H1 (cell line): ENCODE measurements around the gene SPDYE2B. TPM values are rescaled to one million over a fixed set of nuclear protein-coding genes. Genes with fewer than 3 reads are reported as not detected.
"Not testable (repeated sequence)": the region's sequence is repeated elsewhere in the genome, so short reads cannot be mapped to it uniquely, and the experiment has no call there.

Experiments
- CTCF ChIA-PET: fragments of 300-600 bp; sonication (Branson Sonifier 250); formaldehyde crosslinking; loops from one replicate; lab custom pipeline; 2021; ENCODE audit not compliant: partially characterized antibody; lab: Charles Lee
- POLR2A ChIA-PET: fragments of 300-600 bp; sonication (Branson Sonifier 250); formaldehyde crosslinking; loops from one replicate; lab custom pipeline; 2021; ENCODE audit warnings: inconsistent platforms; ENCODE audit not compliant: partially characterized antibody; lab: Charles Lee
- DNase-seq, 2 experiments: peaks; one replicate each; pipeline versions ENCODE4 v3.0.0 to v3.0.0-alpha.2; 2010 to 2022; ENCODE audit warnings: low spot score in 2 of 2, low read depth in 1 of 2, mixed read lengths in 1 of 2
- FAIRE-seq: peaks from 2 replicates; lab custom pipeline; 2011; peaks lifted over from hg19 to GRCh38; lab: Jason Lieb, UNC
- H2AFZ ChIP-seq: 2 replicates; pipeline ENCODE4 v1.8.1; 2012; ENCODE audit warnings: low read length, inconsistent platforms
- H2AK5ac ChIP-seq: 2 replicates; pipeline ENCODE4 v1.6.1; 2013; ENCODE audit warnings: low read depth, low read length
- H2BK120ac ChIP-seq: replicated peaks from 2 replicates; pipeline ENCODE3; 2013; ENCODE audit warnings: low read depth, low read length, inconsistent platforms
- H2BK12ac ChIP-seq: 2 replicates; pipeline ENCODE4 v1.6.1; 2013; ENCODE audit warnings: low read depth, low read length
- H2BK15ac ChIP-seq: 2 replicates; pipeline ENCODE4 v1.6.1; 2013; ENCODE audit warnings: low read length
- H2BK20ac ChIP-seq: 2 replicates; pipeline ENCODE4 v1.6.1; 2013; ENCODE audit warnings: low read length
- H2BK5ac ChIP-seq: 2 replicates; pipeline ENCODE4 v1.6.1; 2013; ENCODE audit warnings: low read depth, low read length
- H3K14ac ChIP-seq: 2 replicates; pipeline ENCODE4 v1.6.1; 2013; ENCODE audit warnings: inconsistent platforms; ENCODE audit not compliant: insufficient read length
- H3K18ac ChIP-seq: 2 replicates; pipeline ENCODE4 v1.6.1; 2013; ENCODE audit warnings: low read length; ENCODE audit errors: extremely low read depth
- H3K23ac ChIP-seq: 2 replicates; pipeline ENCODE4 v1.6.1; 2013; ENCODE audit warnings: inconsistent platforms; ENCODE audit not compliant: insufficient read length
- H3K23me2 ChIP-seq: 2 replicates; pipeline ENCODE4 v1.6.1; 2013; ENCODE audit warnings: low read depth, low read length
- H3K27ac ChIP-seq: 2 replicates; pipeline ENCODE4 v1.6.1; 2011; ENCODE audit warnings: low read depth, low read length, inconsistent platforms
- H3K27me3 ChIP-seq, 4 experiments: replicated peaks in 1 of 4; 1 replicate in 1 of 4; 2 replicates in 3 of 4; pipeline versions ENCODE4 v1.6.1 to v1.8.1; 2011 to 2013; ENCODE audit warnings: low read length in 3 of 4, mild to moderate bottlenecking in 3 of 4, inconsistent platforms in 2 of 4, mixed read lengths in 2 of 4, moderate library complexity in 1 of 4; ENCODE audit not compliant: control insufficient read depth in 3 of 4, insufficient read depth in 3 of 4; ENCODE audit errors: extremely low read depth in 1 of 4
- H3K36me3 ChIP-seq, 4 experiments: 2 replicates each; pipeline versions ENCODE4 v1.6.1 to v1.8.1; 2011 to 2013; ENCODE audit warnings: mild to moderate bottlenecking in 4 of 4, low read length in 3 of 4, moderate library complexity in 2 of 4, control low read depth in 1 of 4, inconsistent platforms in 1 of 4; ENCODE audit not compliant: insufficient read depth in 4 of 4, control insufficient read depth in 2 of 4
- H3K4ac ChIP-seq: replicated peaks from 2 replicates; pipeline ENCODE3; 2013; ENCODE audit warnings: low read length, low read depth, mixed read lengths, inconsistent platforms; ENCODE audit not compliant: insufficient read length
- H3K4me1 ChIP-seq, 4 experiments: replicated peaks in 1 of 4; 1 replicate in 1 of 4; 2 replicates in 3 of 4; pipeline versions ENCODE4 v1.6.1 to v1.8.1; 2011 to 2013; ENCODE audit warnings: low read length in 3 of 4, inconsistent platforms in 2 of 4, mixed read lengths in 1 of 4; ENCODE audit not compliant: insufficient read depth in 4 of 4, control insufficient read depth in 3 of 4
- H3K4me2 ChIP-seq, 2 experiments: 2 replicates each; pipeline versions ENCODE4 v1.6.1 to v1.8.1; 2011 to 2013; ENCODE audit warnings: low read depth in 2 of 2, low read length in 2 of 2, control low read depth in 1 of 2, inconsistent platforms in 1 of 2, mild to moderate bottlenecking in 1 of 2; ENCODE audit not compliant: insufficient read depth in 1 of 2
- H3K4me3 ChIP-seq, 4 experiments: fragments of 200-600, 300-600 bp in 1 of 4; sonication (generic), shearing (Covaris generic), sonication (Bioruptor Twin) in 1 of 4; 2 replicates each; pipeline versions ENCODE4 v1.5.1 to v1.8.1; 2011 to 2016; ENCODE audit warnings: low read length in 4 of 4, low read depth in 3 of 4, control low read depth in 2 of 4, inconsistent platforms in 2 of 4, mild to moderate bottlenecking in 2 of 4, mixed read lengths in 1 of 4, moderate library complexity in 1 of 4; ENCODE audit not compliant: insufficient read depth in 2 of 4; ENCODE audit errors: extremely low read depth in 1 of 4
- H3K56ac ChIP-seq: replicated peaks from 2 replicates; pipeline ENCODE3; 2013; ENCODE audit warnings: low read depth, mild to moderate bottlenecking, mixed read lengths, low read length, inconsistent platforms; ENCODE audit not compliant: insufficient read length
- H3K79me1 ChIP-seq: 2 replicates; pipeline ENCODE4 v1.6.1; 2013; ENCODE audit warnings: low read depth, low read length, control low read depth
- H3K79me2 ChIP-seq, 2 experiments: 2 replicates each; pipeline versions ENCODE4 v1.6.1 to v1.8.1; 2012 to 2013; ENCODE audit warnings: low read length in 2 of 2, mild to moderate bottlenecking in 2 of 2, inconsistent platforms in 1 of 2; ENCODE audit not compliant: insufficient read depth in 2 of 2, control insufficient read depth in 1 of 2
- H3K9ac ChIP-seq, 4 experiments: replicated peaks in 1 of 4; 1 replicate in 1 of 4; 2 replicates in 3 of 4; pipeline versions ENCODE4 v1.6.1 to v1.8.1; 2011 to 2013; ENCODE audit warnings: low read depth in 3 of 4, low read length in 3 of 4, control low read depth in 2 of 4, mild to moderate bottlenecking in 2 of 4, moderate library complexity in 2 of 4, inconsistent platforms in 1 of 4; ENCODE audit errors: extremely low read depth in 1 of 4
- H3K9me3 ChIP-seq, 2 experiments: 2 replicates each; pipeline versions ENCODE4 v1.6.1 to v1.8.1; 2012 to 2013; ENCODE audit warnings: mild to moderate bottlenecking in 2 of 2, moderate library complexity in 2 of 2, control low read depth in 1 of 2, inconsistent platforms in 1 of 2, low read depth in 1 of 2, low read length in 1 of 2, mixed read lengths in 1 of 2; ENCODE audit not compliant: insufficient read depth in 2 of 2
- H4K20me1 ChIP-seq, 2 experiments: replicated peaks in 1 of 2; 2 replicates each; pipeline versions ENCODE3 to v1.8.1; 2011 to 2013; ENCODE audit warnings: inconsistent platforms in 2 of 2, low read length in 2 of 2, mild to moderate bottlenecking in 1 of 2; ENCODE audit not compliant: insufficient read depth in 2 of 2, control insufficient read depth in 1 of 2
- H4K5ac ChIP-seq: 2 replicates; pipeline ENCODE4 v1.6.1; 2013; ENCODE audit warnings: low read length, low read depth, mixed read lengths, inconsistent platforms; ENCODE audit not compliant: insufficient read length
- H4K8ac ChIP-seq: 2 replicates; pipeline ENCODE4 v1.8.0; 2013; ENCODE audit warnings: mild to moderate bottlenecking, moderate library complexity, low read length, inconsistent platforms; ENCODE audit not compliant: insufficient read depth; ENCODE audit errors: extremely low read depth
- H4K91ac ChIP-seq: replicated peaks from 2 replicates; pipeline ENCODE3; 2013; ENCODE audit warnings: low read length, mixed read lengths, inconsistent platforms; ENCODE audit not compliant: insufficient read length
- WGBS, 2 experiments: shearing (Covaris generic) in 1 of 2; methylation state at CpG; one replicate each; pipeline versions ENCODE4 v1.1.6 to v1.1.7; 2013 to 2015; ENCODE audit warnings: low lambda C conversion rate in 2 of 2, mixed read lengths in 2 of 2, inconsistent platforms in 1 of 2, low coverage in 1 of 2, missing lambda C conversion rate in 1 of 2; ENCODE audit not compliant: insufficient replicate concordance in 2 of 2, insufficient coverage in 1 of 2, insufficient read length in 1 of 2; ENCODE audit errors: extremely low coverage in 1 of 2, missing lambda C conversion rate in 1 of 2; 5-methylcytosine and 5-hydroxymethylcytosine counted together
- polyA plus RNA-seq, 7 experiments: library from polyadenylated mRNA; depleted of rRNA in 3 of 7; stranded (reverse) in 5 of 7; unstranded in 2 of 7; fragments of >200 nt in 5 of 7; fragments of 200-250 nt in 2 of 7; gene quantifications; 1 replicate in 5 of 7; 2 replicates in 1 of 7; 4 replicates in 1 of 7; pipeline versions ENCODE4 v1.2.1 to v1.2.3, GENCODE V29; 2011 to 2013; ENCODE audit warnings: missing spikeins in 2 of 7, mixed read lengths in 2 of 7
- total RNA-seq: library from RNA; stranded (reverse); fragmentation: NEBNext Ultra II Directional; extraction: Animal tissue kit (Norgen Biotek cat#: 25700); gene quantifications from 2 replicates; pipeline ENCODE4 v1.2.1, GENCODE V29; 2021

SPDYE2B gene
- total and polyA plus RNA-seq, 2 of the 8 experiments (the other 6 are each of a cell fraction or from before 2014, with no cell fraction given): not detected

- FAIRE-seq, H4K91ac ChIP-seq, H2BK120ac ChIP-seq, H4K20me1 ChIP-seq, H3K36me3 ChIP-seq, H3K23ac ChIP-seq, H3K4me2 ChIP-seq, H3K18ac ChIP-seq, H2AFZ ChIP-seq, H3K4me3 ChIP-seq, H3K4me1 ChIP-seq, H2BK5ac ChIP-seq, H2BK12ac ChIP-seq, H2BK15ac ChIP-seq, H3K27ac ChIP-seq, H2BK20ac ChIP-seq, H3K4ac ChIP-seq, H3K9ac ChIP-seq, H4K8ac ChIP-seq, H3K9me3 ChIP-seq, H4K5ac ChIP-seq, H3K79me1 ChIP-seq, H3K27me3 ChIP-seq, H2AK5ac ChIP-seq, H3K23me2 ChIP-seq, H3K56ac ChIP-seq, POLR2A ChIA-PET, H3K14ac ChIP-seq, H3K79me2 ChIP-seq, DNase-seq, CTCF ChIA-PET: not testable (repeated sequence)
- no CpG with 5 or more reads among the region's 37 CpGs for WGBS, 2 experiments
Measured at GRCh38 chr7:102688299-102689036, 38.3 kb downstream of the SPDYE2B start.
